Activated naive CD4-positive, alpha-beta T cell (primary cell): ENCODE measurements around the gene HCRTR1.
"Not testable (repeated sequence)": the region's sequence is repeated elsewhere in the genome, so short reads cannot be mapped to it uniquely, and the experiment has no call there.

Experiments used
- DNase-seq, 4 experiments: peaks; one replicate each; lab custom pipeline; 2025; lab: John Stamatoyannopoulos, UW

HCRTR1 gene

GRCh38 chr1:31581821-31582810 is 35.4 kb upstream of the HCRTR1 start:
- DNase-seq: no peak

GRCh38 chr1:31583082-31583994 is 34.2 kb upstream of the HCRTR1 start:
- DNase-seq: no peak

- DNase-seq: no peak
These were observed 33.3 kb upstream of the HCRTR1 start for GRCh38 chr1:31583995-31584868.

- no peak for DNase-seq
These were observed 32.4 kb upstream of the HCRTR1 start for GRCh38 chr1:31584869-31585735.

- DNase-seq: no peak
These were observed 31.6 kb upstream of the HCRTR1 start for GRCh38 chr1:31585736-31586365.

GRCh38 chr1:31586376-31587327 is 30.8 kb upstream of the HCRTR1 start:
- no peak for DNase-seq

- DNase-seq: not testable (repeated sequence)
These were observed 30.2 kb upstream of the HCRTR1 start for GRCh38 chr1:31587328-31587699.

GRCh38 chr1:31587720-31588423 is 29.6 kb upstream of the HCRTR1 start:
- DNase-seq: no peak

- DNase-seq: no peak
These were observed 28.6 kb upstream of the HCRTR1 start for GRCh38 chr1:31588751-31589515.

- no peak for DNase-seq
These were observed 25.9 kb upstream of the HCRTR1 start for GRCh38 chr1:31591425-31592093.

GRCh38 chr1:31592132-31592531 is 25.4 kb upstream of the HCRTR1 start:
- no peak for DNase-seq

GRCh38 chr1:31593136-31593665 is 24.3 kb upstream of the HCRTR1 start:
- DNase-seq: no peak

- DNase-seq: peak in 2 of 4 experiments; percentile 61 to 63
These were observed 23.5 kb upstream of the HCRTR1 start for GRCh38 chr1:31593770-31594632.

- no peak for DNase-seq
These were observed 21.4 kb upstream of the HCRTR1 start for GRCh38 chr1:31595836-31596736.

- DNase-seq: no peak
These were observed 20.8 kb upstream of the HCRTR1 start for GRCh38 chr1:31596737-31597097.
